Stimulated activated CD4-positive, alpha-beta T cell treated with anti-CD3 and anti-CD28 coated beads, Interleukin-4, amount 100 ng/mL, for 48 hours (primary cell): ENCODE data around the gene FARS2.

Source experiments
- DNase-seq, 2 donors: peaks; one replicate each; pipeline ENCODE4 v3.0.0-alpha.2; 2020; ENCODE audit warnings: low read depth in 2 of 2

The FARS2 gene

DNA sequence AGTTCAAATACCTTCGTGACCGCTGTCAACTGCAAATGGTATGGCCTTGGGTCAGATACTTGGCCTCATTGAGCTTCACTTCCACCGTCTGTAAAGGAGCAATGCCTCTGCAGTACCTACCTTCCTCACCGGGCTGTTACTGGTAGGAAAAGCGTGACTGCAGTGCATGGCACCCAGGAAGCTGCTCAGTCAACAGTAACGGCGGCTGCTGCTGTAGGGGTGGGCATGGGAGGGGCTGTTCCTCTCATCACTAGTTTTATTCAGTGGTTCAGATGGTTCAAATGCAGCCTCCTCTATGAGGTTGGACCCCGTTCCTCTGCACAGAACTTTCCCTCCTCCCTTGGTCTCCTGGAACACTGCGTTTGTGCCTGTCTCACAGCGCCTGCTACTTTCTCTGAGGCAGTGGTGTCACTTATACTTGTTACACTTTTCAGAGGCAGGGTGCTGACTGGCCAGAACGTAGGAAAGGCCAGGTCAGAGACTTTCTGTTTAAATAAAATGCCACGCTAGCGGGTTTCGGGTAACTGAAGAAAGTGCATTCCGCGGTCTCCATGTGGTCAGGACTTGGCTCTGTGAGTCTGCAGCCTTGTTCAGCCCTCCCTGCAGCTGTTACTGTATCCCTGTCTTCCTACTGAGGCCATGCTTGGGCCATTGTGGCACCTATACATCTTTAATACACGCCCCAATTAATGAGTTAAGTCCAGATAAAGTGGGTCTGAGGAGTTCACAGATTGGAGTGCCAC, 465.8 kb downstream of the FARS2 start:
- DNase-seq: no peak

DNA sequence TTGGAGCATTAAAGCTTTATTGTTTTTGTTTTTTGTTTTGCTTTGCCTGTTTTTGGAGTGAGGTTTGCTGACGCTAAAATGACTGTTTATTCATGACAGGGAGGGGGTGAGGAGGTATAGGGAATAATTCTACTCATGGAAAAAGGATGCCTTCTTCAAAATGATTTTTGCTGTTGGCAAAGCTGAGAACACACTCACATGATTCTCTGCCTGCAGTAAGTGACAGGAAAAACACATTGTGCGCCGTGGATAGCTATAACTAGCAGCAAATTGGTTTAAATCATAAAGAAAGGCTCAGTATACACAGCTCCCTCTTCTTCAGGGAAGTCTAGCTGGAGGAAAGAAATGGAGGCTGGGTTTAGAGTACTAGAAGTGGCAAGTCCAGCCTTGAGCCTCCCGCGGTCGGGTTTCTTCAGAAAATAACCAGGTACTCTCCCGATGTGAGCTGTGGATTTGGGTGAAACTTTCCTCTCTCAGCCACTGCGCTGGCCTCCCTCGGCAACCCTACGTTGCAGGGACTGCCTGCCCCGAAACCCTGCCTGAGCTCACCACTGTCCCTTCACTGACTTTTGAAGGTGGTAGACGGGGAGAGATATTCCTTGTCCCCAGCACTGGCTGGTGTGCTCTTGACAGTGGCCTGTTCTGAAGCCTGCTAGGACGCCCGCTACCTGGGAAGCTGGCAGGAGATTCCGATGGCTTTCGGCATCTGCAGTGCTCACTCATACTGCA, 467.2 kb downstream of the FARS2 start:
- no peak for DNase-seq

DNA sequence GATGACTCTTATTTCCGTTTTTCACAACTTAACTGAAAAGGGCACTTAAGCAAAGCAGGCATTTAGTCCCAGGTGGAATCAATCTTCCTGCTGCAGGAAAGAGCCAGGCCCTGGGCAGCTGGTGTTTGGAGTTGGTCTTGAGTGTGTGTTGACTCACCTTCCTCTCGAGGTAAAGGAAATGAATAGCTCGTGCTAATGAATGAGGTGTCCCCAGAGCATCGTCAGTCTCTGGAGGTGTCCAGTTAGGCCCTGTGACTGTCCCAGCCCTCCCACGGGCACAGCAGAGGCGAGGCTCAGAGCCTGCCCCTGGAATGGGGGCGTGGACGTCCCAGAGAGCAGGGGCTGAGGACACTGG, 467.7 kb downstream of the FARS2 start:
- no peak for DNase-seq

DNA sequence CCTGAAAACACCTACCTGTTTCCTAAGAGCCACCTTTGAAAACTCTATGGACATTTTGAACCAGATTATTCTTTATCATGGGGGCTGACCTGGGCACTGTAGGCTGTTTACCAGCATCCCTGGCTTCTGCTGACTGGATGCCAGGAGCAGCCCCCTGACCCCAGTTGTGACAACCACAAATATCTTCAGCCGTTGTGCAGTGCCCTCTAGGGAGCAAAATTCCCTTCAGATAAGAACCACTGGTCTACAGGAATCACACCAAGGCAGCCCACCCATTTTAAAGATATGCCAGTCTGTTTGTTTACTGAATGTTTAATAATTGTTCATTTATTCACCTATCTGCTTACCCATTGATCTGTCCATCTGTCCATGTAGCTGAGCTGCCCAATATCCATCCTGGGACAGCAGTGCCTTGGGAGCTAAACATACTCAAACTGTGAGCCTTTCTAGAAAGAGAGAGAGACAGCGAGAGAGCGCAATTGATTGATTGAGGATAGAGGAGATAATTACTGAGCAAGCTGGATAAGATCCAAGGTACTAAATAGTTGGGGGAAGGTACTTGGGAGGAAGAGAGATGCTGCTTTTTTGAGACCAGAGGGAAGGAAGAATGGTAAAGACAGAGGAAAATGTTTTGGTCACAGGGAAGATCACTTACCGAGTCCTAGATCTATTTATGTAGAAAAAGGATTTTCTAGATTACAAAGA, 468.7 kb downstream of the FARS2 start:
- no peak for DNase-seq

DNA sequence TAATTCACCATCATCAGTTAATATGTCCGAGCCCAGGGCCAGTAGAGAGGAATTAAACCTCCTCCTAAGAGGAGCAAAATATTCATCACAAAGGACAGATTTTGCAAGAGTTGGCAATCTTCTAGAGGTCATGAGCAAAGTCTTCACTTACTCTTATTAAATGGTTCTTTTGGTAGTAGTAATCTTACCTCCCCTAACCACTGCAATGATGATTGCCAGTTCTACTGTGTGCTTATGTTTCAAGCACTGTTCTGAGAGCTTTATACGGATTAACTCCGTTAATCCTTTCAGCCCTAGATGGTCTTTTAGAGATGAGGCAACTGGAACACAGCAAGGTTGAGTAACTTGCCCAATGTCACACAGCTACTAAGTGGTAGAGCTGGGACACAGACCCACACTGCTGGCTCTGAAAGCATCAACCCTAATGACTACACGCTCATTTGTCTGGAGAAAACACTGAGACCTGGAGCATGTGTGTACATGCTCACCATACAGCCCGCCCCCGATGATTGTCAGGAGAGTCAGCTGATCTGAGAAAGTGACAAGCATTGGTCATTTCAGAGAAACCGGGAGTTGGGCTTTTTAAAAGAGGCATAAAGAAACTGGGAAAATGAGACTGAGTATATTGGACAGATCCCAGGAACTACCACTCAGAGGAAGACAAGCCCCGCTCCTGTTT, 469.4 kb downstream of the FARS2 start:
- no peak for DNase-seq

DNA sequence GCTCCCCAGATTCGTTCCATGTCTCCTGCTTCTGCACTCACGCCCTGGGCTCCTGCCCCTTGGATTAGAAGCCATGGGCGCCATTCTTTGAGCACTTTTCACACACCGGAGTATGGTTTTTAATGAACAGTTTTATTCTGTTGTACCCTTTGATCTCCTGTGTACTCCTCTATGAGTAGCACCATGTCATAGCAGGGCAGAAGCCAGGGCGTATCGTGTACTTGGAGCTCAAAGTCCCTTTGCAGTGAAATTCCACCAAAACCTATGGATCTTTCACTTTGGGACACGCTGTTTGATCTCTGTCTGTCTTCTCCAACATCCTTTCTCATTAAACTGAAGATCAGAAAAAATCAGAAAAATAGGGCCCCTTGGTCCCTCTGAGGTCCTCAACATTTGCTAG, 470.1 kb downstream of the FARS2 start:
- no peak for DNase-seq

DNA sequence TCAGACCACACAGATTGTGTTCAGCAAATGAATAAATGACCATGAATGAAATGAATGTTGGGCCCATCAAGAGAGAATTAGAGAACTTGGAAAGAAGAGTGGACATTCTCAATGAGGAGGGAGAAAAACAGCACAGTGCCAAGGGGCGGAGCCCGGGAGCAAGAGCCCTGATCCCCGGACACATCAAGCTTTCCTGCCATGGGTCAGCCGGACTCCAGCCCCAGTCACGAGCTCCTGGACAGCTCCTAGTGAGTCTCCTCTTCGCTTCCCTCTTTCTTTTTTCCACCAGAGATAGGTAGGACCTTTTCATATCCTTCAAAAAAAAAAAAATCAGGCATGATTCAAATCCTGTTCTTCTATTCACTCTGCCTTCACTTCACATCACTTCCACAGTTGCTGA, 471.2 kb downstream of the FARS2 start:
- DNase-seq: no peak

DNA sequence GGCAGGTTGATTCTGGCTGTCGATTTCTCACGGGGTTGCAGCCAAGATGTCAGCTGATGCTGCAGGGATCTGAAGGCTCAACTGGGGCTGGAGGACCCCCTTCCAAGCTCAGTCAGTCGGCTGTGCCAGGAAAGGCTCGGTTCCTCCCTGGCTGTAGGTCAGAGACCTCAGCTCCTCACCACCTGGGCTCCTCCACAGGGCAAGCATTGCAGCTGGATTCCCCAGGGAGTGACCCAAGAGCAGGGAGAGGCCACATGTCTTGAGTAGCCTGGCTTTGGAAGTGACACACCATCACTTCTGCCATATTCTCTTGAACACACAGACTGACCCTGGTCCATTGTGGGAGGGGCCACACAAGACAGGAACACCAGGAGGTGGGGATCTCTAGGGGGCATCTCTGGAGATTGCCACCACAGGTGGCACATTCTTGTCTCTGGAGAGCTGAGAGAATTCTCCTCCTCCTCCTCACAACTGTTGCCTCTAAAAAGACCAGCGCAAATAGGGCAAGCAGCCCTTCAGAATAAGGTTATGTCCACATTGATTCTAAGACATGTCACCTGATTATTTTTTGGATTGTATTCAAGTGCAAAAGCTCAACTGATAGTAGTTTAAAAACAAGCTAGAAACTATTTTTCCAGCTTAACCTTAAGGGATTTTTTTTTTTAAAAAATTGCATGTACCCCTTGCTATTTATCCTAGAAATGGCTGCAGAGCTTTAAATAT, 474.9 kb downstream of the FARS2 start:
- no peak for DNase-seq

DNA sequence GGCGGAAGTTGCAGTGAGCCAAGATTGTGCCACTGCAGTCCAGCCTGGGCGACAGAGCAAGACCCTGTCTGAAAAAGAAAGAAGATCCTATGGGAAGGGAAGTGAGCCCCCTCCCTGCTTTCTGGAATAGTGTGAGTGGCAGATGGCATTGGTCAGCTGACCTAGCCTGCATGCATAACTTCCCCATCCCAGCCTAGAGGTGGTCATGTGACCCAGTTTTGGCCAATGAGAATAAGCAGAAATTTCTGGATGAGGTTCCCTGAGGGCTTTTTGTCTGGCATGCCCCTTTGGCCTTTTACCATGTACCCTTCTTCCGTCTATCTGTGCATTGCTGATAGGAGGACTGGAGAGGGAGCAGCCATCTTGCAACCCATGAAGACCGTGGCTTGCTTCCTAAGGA, 476.1 kb downstream of the FARS2 start:
- DNase-seq: no peak

DNA sequence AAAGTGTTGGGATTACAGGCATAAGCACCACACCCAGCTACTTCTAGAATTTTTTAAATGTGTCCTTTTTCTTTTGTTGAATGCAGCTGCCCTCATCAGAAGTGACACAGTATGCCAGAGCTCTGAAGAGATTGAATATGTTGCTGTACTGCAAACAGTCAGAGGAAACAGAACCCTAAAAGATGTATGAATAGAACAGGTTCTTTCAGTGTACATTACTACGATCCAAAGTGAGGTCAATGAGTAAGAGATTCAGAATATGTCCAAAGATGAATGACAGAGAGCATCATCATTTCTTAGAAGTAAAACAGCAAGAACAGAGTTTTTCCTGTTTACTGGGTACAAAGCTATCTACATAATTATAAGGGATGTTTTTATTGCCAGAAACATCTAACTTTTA, 476.9 kb downstream of the FARS2 start:
- DNase-seq: no peak

DNA sequence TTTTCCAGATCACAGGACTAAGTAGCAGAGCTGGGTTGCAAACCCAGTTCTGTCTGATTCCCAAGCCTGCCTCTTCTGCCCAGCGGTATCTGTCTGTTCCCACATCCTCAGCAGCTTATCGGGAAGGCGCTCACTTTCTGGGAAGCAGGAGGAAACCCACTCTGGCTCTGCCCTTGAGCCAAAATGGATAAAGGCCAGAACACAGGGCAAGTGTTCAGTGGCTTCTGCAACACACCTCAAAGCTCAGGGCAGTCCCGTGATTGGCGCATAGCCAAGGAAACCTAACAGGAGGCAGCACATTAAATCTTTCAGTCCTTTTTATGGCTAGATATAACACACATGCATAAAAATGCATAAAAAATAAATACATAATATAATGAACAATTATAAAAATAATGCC, 483.2 kb downstream of the FARS2 start:
- no peak for DNase-seq

DNA sequence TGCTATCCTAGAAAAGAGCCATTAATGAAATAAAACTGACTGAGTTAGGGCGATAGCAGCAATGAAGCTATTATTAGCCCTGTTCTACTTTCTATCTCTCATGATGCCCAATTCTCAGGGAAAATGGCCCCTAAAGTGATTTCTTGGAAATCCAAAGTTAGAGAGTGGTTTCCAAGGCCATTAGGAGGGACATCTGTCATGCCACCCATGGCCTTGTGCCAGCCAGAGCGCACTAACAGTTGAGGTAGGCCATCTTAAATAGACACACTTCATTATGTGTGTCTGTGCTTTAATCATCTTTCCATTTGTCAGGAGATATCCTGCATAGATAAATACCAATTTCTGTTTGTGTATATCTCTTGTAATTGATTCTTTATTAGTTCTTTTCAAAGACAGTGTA, 483.8 kb downstream of the FARS2 start:
- DNase-seq: no peak

DNA sequence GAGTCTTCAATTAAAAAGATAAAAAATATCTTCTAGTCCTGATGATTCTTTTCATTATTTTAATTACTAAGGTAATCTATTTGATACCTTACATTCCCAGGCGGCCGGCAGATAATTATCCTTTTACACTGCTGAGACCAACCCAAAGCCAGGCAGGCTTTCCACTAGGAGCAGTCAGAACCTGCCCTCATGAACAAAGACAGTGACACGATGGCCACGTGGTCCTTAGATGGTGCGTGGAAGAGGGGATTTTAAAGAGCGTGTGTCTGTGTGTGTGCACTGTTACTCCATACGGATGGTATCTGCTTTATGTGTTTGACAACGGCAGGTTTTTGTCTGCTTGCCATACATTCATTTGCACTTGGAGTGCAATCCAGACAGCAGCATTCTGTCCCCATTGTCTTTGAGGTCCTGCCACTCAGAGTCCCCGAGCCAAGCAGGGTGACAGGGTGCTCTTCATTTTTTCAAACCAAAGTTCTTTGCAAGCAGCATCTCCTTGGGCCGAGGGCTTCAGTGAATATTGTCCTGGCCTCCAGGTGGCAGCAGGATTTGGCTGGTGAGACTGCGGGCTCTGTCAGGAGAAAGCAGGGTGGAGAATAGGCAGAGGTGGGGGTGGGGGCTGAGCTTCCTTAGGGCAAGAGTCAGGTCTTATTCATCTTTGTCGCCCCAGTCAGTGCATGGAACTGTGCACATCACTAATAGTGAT, 484.9 kb downstream of the FARS2 start:
- DNase-seq: no peak

DNA sequence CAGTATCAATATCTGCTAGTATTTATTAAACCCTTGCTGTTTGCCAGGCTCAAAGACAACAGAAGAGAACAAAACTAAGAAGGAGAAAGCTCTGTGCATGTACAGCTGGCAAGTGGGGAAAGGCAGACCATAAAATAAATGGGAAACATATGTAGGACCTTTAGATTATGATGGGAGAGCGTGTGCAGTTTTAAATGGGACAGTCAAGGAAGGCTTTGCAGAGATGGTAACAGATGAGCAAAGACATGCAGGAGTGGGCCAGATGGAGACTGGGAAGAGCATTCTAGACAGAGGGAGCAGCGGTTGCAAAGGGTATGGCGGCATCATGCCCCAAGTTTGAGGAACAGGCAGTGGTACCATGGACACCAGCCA, 485.4 kb downstream of the FARS2 start:
- DNase-seq: no peak

DNA sequence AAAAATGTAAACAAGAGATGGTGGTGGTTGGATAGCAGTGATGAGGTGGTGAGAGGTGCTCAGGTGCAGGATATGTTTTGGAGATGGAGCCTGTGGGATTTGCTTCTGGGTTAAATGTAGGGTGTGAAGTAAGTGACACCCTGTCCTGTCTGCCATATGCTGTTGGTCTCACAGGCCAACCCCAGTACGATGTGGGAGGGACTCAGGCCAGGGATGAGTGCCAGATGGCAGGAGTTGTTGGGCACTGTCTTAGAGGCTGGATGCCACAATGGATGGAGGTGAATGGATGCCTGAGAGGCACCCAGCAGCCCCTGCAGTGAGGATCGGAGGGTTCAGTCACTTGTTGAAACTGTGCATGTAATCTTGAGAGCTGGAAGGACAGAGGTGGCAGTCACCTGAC, 486.1 kb downstream of the FARS2 start:
- DNase-seq: no peak

DNA sequence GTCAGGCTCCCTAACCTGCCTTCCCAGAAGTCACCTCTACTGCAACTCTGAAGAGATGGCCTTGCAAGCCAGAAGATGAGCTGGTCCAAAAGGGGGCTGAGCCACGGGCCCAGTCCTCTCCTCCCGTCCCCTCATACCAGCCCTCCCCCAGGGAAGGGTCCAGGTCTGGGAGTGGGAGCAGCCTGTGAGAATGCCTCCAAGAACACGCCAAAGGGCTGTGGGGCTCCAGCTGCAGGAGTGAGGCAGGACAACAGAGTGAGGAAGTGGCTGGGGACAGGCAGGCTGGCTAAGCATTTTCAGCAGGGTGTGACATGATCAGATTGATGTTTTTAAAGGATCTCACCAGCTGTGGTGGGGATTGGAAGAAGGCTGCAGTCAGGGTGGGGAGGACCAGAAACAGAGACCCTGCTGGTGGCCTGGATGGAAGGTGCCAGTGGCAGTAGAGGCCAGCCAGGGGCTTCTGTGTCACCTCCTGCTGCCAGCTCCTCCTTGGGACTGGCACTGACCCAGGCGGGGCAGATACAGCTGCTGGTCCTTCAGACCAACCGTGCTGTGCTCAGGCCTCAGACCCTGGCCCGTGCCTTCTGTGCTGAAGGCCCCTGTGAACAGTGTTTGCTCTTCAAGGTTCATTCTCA, 487.8 kb downstream of the FARS2 start:
- no peak for DNase-seq

DNA sequence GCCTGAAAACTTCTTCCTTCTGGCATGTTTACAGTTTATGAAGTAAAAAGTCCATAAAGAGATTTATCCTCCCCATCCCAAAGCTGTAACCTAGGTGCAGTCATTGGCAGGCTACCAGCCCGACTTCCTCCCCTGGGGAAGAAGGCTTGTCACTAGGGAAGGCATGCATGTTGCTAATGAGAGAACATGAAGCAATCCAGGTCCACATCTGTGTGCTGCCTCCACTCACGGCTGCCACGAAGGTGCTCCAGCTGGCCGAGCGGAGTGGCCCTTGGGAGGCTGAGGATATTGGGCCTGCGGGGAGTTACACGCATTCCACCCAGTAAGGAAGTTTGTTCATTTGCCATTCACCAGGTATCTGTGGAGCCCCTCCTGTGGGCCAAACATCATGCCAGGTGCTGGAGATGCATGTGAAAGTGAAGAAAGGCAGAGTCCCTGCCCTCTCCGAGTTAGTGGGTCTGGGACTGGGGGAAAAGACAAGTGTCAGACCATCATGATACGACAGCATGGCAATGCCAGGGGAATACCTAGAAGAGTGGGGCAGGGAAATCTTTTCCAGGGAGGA, 488.4 kb downstream of the FARS2 start:
- no peak for DNase-seq

DNA sequence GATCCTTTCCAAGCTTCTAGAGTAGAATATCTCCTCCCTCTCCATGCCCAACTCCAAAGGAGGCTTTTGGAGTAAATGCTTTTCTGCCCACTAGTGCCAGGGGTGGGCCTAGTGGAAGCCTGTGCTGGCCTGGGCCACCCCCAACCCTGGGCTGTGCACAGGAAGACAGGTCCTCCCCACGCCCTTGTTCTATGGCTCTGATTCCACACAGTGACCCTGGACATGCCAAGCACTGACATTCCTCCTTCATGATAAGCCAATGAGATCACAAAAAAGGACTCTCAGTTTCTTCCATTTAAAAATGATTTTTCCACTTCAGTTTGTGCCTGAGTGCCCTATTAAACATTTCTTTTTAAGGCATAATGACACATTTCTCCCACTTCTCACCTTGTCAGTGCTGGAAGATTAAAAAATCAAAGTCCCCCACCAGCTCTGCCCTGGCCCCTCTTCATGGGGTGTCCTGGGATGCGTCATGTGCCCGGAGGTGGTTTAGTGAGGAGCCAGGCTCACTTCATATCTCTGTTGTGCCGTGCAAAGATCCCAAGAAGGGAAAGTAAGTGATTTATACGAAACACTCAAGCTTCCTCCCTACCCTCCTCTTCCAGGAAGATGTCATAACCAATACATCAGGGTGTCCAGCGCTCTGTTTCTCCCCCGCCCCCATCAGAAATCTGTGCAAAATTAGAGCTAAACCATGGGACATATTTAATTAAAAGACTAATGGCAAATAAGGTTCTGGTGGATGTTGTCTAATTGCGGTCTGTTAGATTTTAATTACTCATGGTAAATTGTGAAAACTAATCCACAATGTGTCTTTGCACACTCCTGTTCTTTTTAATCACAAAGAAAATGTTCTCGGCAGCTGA, 490.4 kb downstream of the FARS2 start:
- DNase-seq: no peak

DNA sequence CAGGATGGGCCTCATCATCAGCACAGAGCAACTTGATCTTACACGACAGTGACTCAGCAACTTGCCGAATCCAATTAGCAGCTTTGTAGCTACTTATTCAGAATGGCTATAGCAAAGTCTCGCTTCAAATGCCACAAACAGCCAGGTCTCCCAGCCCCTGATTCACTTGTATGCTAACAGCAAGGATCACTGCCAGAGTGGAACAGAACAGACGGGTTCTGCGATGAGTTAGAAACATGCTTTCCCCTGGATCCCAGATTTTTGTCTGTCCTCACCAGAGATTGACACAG, 491.0 kb downstream of the FARS2 start:
- no peak for DNase-seq

DNA sequence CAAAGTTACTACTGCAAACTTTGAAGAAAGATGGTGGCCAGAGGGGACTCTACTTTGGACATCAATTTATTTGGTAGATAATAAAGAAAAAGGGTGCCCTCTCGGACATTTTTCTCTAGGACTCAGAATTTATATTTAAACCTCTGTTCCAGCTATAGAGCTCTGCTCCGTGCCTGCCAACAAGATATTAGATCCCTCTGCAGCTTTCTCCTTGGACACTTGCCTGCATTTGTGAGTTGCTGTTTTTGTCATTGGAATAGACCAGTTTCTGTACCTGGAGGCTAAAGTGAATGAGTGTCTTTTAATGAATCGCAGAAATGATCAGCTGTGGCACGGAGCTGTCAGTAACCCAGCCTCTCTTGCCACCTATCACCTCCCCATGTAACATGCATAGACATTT, 491.9 kb downstream of the FARS2 start:
- DNase-seq: no peak
